AML-193 (cell line): ENCODE results near the gene ADM5.

Source experiments
- DNase-seq, 2 experiments: peaks; one replicate each; lab custom pipeline; 2025; lab: John Stamatoyannopoulos, UW

Gene ADM5

GRCh38 chr19:49689133-49690078, at the start of gene ADM5:
ADM5 (plus strand) TSS chr19:49689594; CDS start chr19:49689838, 244 bp downstream.
- DNase-seq = no peak

- peak; percentile 99 for DNase-seq
Observed at GRCh38 chr19:49640113-49640898, 49.1 kb upstream of the ADM5 start, which contains the start of gene RRAS. RRAS (minus strand) TSS chr19:49640143; CDS start chr19:49640098, 45 bp downstream.

GRCh38 chr19:49641688-49642491, 47.5 kb upstream of the ADM5 start, which contains the start of gene SCAF1:
SCAF1 (plus strand) TSS chr19:49642209; CDS start chr19:49645027, 2,818 bp downstream.
- DNase-seq = peak; percentile 96 to 98

- DNase-seq = no peak
Observed at GRCh38 chr19:49642492-49643035, 46.8 kb upstream of the ADM5 start.

GRCh38 chr19:49643466-49643865, 45.9 kb upstream of the ADM5 start:
- no peak for DNase-seq

- DNase-seq = no peak
Observed at GRCh38 chr19:49645592-49645991, 43.8 kb upstream of the ADM5 start.

- no peak for DNase-seq
Observed at GRCh38 chr19:49645995-49646394, 43.4 kb upstream of the ADM5 start.

- DNase-seq = no peak
Observed at GRCh38 chr19:49646586-49646985, 42.8 kb upstream of the ADM5 start.

- no peak for DNase-seq
Observed at GRCh38 chr19:49651029-49651819, 38.2 kb upstream of the ADM5 start.

GRCh38 chr19:49651820-49652550, 37.4 kb upstream of the ADM5 start:
- no peak for DNase-seq

- no peak for DNase-seq
Observed at GRCh38 chr19:49652551-49653465, 36.6 kb upstream of the ADM5 start.

- DNase-seq = no peak
Observed at GRCh38 chr19:49653466-49653806, 36.0 kb upstream of the ADM5 start.

GRCh38 chr19:49654581-49654980, 34.8 kb upstream of the ADM5 start:
- no peak for DNase-seq

- no peak for DNase-seq
Observed at GRCh38 chr19:49655570-49656455, 33.6 kb upstream of the ADM5 start.

- no peak for DNase-seq
Observed at GRCh38 chr19:49656456-49657109, 32.8 kb upstream of the ADM5 start.

GRCh38 chr19:49657493-49658138, 31.8 kb upstream of the ADM5 start:
- DNase-seq = no peak

- DNase-seq = no peak
Observed at GRCh38 chr19:49658139-49658517, 31.3 kb upstream of the ADM5 start.
